Measurements from ENCODE around the gene ZSCAN20.

DNA sequence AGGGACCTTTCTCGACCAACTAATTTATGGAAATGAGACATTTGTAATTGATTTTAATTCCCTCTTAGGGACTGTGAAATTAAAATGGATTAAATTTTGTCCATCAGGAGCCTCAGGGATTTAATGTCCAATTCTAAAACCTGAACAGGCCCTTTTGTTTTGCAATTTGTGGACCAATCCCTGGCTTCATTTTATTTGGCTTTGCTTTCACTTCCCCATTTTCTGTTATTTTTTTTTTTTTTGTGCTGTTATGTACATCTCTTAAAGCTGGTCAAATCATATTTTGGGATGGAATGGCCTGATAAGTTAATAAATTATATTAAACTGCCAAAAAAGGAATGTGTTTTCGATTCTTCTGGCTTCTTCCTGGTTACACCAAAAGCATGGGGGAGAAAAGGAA lies 28.9 kb downstream of the ZSCAN20 start:
- TF ChIP-seq, protein P1, sequence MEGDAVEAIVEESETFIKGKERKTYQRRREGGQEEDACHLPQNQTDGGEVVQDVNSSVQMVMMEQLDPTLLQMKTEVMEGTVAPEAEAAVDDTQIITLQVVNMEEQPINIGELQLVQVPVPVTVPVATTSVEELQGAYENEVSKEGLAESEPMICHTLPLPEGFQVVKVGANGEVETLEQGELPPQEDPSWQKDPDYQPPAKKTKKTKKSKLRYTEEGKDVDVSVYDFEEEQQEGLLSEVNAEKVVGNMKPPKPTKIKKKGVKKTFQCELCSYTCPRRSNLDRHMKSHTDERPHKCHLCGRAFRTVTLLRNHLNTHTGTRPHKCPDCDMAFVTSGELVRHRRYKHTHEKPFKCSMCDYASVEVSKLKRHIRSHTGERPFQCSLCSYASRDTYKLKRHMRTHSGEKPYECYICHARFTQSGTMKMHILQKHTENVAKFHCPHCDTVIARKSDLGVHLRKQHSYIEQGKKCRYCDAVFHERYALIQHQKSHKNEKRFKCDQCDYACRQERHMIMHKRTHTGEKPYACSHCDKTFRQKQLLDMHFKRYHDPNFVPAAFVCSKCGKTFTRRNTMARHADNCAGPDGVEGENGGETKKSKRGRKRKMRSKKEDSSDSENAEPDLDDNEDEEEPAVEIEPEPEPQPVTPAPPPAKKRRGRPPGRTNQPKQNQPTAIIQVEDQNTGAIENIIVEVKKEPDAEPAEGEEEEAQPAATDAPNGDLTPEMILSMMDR (conservative IDR thresholded peaks at IDR 0.05; ENCODE audit: low read length) = no peak
- no peak for TF ChIP-seq EZH2phosphoT487 (IDR thresholded peaks at IDR 0.05; ENCODE audit: borderline replicate concordance, low read depth, low read length)

All from OCI-LY7 (cell line).